Rectal smooth muscle tissue (tissue), 1 donor: Measurements from ENCODE around the gene SCRT2.

ENCODE experiments used
- H3K27ac ChIP-seq: one replicate; pipeline ENCODE4 v1.7.0; 2013; ENCODE audit warnings: low read depth, low read length, inconsistent platforms
- H3K27me3 ChIP-seq: one replicate; pipeline ENCODE4 v1.7.0; 2013; ENCODE audit warnings: low read length; ENCODE audit not compliant: control insufficient read depth, insufficient read depth
- H3K36me3 ChIP-seq: one replicate; pipeline ENCODE4 v1.7.0; 2013; ENCODE audit warnings: low read length; ENCODE audit not compliant: control insufficient read depth, insufficient read depth
- H3K4me1 ChIP-seq: one replicate; pipeline ENCODE4 v1.7.0; 2013; ENCODE audit warnings: low read length; ENCODE audit not compliant: control insufficient read depth, insufficient read depth
- H3K4me3 ChIP-seq: one replicate; pipeline ENCODE4 v1.7.0; 2013; ENCODE audit warnings: low read length
- H3K9ac ChIP-seq: one replicate; pipeline ENCODE4 v1.7.0; 2013; ENCODE audit warnings: low read length

SCRT2 gene

GRCh38 chr20:709991-710779 lies 34.6 kb upstream of the SCRT2 start:
- H3K36me3 ChIP-seq = no peaks in the 10 kb centered on the region
- H3K9ac ChIP-seq = no peak overlapping the region
- no peaks in the 10 kb centered on the region for H3K4me1 ChIP-seq
- H3K4me3 ChIP-seq = no peak overlapping the region
- H3K27ac ChIP-seq = no peak overlapping the region
- peaks cover 16% of the 10 kb centered on the region for H3K27me3 ChIP-seq

GRCh38 chr20:709423-709822 lies 33.8 kb upstream of the SCRT2 start:
- H3K36me3 ChIP-seq = no peaks in the 10 kb centered on the region
- H3K27me3 ChIP-seq = peaks cover 17% of the 10 kb centered on the region
- no peak overlapping the region for H3K27ac ChIP-seq
- no peak overlapping the region for H3K4me3 ChIP-seq
- no peak overlapping the region for H3K9ac ChIP-seq
- H3K4me1 ChIP-seq = no peaks in the 10 kb centered on the region

DNA sequence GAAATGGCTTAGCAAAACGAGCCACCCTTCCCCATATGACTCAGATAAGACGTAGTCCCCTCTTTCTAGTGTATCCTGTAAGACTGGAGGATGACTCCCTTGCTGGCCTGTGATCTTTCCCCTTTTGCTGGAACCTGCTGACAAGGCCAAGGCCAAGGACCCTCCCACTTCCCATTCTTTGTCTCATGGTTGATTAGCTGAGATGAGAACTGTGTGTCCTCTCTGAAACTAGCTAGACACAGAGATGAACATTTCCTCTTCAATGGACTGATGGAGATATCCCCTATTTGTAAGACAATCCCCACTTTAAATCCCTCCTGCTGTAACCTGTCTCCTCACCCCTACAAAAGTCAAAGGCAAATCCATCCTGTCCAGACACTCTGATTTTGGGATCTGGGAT lies 33.4 kb upstream of the SCRT2 start:
- Histone ChIP-seq H3K4me1 (no peaks in the 10 kb centered on the region), H3K4me3 (no peak overlapping the region), H3K36me3 (no peaks in the 10 kb centered on the region), H3K9ac (no peak overlapping the region), H3K27ac (no peak overlapping the region), H3K27me3 (peaks cover 17% of the 10 kb centered on the region)

DNA sequence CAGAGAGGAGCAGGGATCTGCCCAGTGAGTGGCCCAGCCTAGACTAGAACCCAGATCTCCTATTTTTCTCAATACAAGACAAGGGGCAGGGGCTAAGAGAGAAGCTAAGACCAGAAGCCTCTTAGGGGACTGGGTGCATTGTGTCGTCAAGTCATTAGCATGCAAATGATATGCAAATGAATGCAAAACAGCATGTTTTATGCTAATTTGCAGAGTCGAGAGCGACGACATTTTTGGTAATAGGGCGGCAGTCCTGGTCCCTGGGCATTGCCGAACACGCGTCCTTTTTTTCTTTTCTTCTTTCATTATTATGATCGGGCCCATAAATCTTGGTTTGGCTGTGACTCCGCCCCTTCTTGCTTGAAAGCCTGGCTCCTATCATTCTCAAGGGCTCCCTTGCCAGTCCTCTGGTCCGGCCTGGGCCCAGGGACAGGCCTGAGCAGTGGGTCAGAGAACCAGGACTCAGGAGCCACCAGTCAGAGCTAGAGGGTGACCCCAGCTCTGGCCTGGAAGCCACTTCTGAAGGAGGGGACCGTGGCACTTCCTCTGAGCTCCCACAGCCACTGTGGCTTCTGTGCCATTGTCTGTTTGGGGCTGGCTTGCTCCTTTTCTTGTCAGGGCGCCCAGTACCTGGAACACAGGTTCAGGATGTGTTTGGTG lies 32.0 kb upstream of the SCRT2 start:
- Histone ChIP-seq H3K4me3 (no peak overlapping the region), H3K27me3 (peaks cover 17% of the 10 kb centered on the region)

DNA sequence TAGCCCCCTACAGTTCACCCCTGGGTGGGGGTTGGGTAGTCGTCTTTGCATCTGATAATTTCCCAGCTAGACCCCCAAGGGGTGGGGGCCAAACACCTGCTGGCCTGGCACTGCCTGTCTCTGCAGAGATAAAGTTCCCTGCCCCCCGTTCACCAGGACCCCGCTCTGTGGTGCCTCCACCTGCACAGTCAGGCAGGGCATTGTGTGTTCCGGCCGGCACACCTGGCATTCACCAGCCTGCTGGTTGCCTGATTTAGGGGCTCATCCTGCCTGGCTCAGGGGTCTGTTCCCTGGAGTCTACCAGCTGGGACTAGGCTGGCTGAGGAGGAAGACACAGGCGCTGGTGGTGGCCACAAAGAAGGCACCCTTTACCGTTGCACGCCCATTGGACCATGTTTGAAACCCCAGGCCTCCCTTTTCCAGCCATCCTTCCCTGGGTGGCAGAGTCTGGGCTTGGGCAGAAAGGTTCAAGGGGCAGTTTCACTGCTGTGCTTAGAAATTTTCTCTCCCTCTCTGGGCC lies 30.8 kb upstream of the SCRT2 start:
- H3K36me3 ChIP-seq = no peaks in the 10 kb centered on the region
- no peak overlapping the region for H3K27ac ChIP-seq

More for the DNA sequence above, 32.0 kb upstream of the SCRT2 start:
- no peaks in the 10 kb centered on the region for H3K4me1 ChIP-seq
- no peak overlapping the region for H3K27ac ChIP-seq
- H3K36me3 ChIP-seq = no peaks in the 10 kb centered on the region
- no peak overlapping the region for H3K9ac ChIP-seq

DNA sequence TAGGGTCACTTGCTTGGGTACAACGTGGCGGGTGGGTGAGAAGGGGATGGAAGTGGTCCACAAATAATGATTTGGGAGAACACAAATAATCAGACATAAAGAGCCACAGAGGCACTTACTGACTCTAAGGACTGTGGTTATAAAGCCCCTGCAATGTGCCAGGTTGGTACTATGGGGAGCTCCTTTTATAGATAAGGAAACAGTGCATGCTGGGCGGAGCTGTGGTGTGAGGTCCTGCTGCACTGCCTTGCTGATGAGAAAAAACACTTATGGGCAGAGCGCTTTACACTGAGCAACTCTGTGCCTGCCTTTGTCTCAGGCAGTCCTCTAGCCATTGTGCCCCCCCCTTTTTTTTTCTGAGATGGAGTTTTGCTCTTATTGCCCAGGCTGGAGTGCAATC lies 29.1 kb upstream of the SCRT2 start:
- no peak overlapping the region for H3K4me3 ChIP-seq
- H3K9ac ChIP-seq = no peak overlapping the region
- no peaks in the 10 kb centered on the region for H3K36me3 ChIP-seq
- H3K4me1 ChIP-seq = no peaks in the 10 kb centered on the region
- H3K27ac ChIP-seq = no peak overlapping the region
- H3K27me3 ChIP-seq = peaks cover 14% of the 10 kb centered on the region

More for the DNA sequence above, 30.8 kb upstream of the SCRT2 start:
- H3K4me1 ChIP-seq = no peaks in the 10 kb centered on the region
- H3K4me3 ChIP-seq = no peak overlapping the region
- H3K9ac ChIP-seq = no peak overlapping the region
- H3K27me3 ChIP-seq = peaks cover 19% of the 10 kb centered on the region

GRCh38 chr20:703426-703825 lies 27.8 kb upstream of the SCRT2 start:
- Histone ChIP-seq H3K27ac (no peak overlapping the region), H3K36me3 (no peaks in the 10 kb centered on the region), H3K27me3 (peaks cover 10% of the 10 kb centered on the region), H3K9ac (no peak overlapping the region), H3K4me1 (no peaks in the 10 kb centered on the region), H3K4me3 (no peak overlapping the region)

- no peak overlapping the region for H3K4me3 ChIP-seq
- H3K27ac ChIP-seq = no peak overlapping the region
- H3K36me3 ChIP-seq = no peaks in the 10 kb centered on the region
- H3K9ac ChIP-seq = no peak overlapping the region
- peaks cover 10% of the 10 kb centered on the region for H3K27me3 ChIP-seq
- no peaks in the 10 kb centered on the region for H3K4me1 ChIP-seq
Measured at GRCh38 chr20:703006-703405, 27.4 kb upstream of the SCRT2 start.

DNA sequence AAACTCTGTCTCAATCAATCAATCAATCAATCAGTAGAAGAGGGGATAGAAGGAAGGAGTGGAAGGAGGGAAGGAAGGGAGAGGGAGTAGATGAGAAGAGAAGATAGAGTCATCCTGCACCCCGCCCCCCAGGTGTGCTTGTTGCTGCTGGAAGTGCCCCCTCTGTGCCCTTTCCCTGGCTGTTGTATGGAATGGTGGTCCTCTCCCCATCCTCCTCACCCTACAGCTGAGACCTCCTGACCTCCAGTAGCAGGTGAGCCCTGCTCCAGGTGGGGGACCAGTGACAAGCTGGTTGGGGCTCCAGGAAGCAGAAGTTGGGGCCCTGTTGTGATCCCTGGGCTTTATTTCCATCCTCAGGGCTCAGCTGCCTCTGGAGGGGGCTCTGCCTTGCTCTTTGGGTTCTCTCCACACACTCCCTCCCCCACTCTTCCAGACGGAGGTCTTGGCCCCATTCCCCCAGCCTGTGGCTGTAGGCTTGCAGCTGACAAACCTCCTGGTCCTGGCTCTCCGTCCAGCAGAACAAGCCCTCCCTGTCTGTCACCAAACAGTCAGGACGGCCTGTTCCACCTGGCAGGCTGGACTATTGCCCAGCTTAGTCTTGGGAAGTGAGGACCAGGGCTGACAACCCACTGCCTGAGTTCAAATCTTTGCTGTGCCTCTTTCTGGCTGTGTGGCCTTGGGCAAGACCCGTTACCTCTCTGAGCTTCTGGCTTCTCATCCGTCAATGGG lies 26.0 kb upstream of the SCRT2 start:
- Histone ChIP-seq H3K27ac (no peak overlapping the region), H3K36me3 (no peaks in the 10 kb centered on the region), H3K4me3 (no peak overlapping the region), H3K9ac (no peak overlapping the region), H3K27me3 (peaks cover 7% of the 10 kb centered on the region), H3K4me1 (no peaks in the 10 kb centered on the region)

DNA sequence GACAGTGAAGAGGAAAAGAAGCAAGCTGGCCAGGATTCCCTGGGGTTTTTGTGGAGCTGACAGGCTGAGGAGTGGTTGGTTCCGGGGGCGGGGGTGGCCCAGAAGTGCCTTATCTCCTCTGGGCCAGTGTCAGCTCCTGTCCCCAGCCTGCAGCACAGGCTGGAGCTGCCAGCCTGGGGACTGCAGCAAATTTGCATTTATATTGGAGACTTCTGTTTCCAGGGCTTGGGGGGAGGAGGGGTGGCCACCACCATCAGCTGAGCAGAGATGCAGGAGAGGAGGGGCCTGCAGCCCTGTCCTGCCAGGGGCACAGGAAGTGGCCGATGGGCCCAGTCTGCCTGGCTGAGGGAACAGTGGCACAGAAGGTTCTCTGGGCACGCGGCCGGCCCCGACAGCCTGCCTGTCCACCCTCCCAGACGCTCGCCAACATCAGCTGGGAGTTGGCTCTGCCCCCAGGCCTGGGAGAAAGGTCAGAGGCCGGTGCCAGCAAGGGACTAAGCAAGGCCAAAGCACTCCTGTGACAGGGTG lies 24.3 kb upstream of the SCRT2 start:
- H3K27me3 ChIP-seq = peaks cover 2% of the 10 kb centered on the region
- H3K36me3 ChIP-seq = no peaks in the 10 kb centered on the region
- H3K4me3 ChIP-seq = no peak overlapping the region
- no peak overlapping the region for H3K27ac ChIP-seq
- no peaks in the 10 kb centered on the region for H3K4me1 ChIP-seq
- H3K9ac ChIP-seq = no peak overlapping the region

GRCh38 chr20:699342-699741 lies 23.7 kb upstream of the SCRT2 start:
- H3K9ac ChIP-seq = no peak overlapping the region

DNA sequence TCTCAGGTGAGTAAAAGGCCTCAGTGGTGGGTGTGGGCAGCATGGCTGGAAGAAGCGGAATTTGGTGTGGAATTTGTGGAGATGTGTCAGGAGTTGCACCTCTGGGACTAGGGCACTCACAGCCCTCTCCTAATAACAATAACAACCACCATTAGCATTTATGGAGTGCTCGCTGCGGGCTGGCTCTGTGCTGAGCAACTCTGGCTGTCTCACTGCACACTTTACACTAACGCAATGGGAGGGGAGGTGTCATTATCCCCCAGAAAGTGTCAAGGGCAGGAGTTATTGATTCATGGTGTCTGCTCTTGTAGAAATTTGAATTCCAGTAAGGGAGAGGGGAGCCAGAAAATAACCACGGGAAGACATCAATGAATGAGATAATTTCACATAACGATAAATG lies 22.7 kb upstream of the SCRT2 start:
- Histone ChIP-seq H3K27me3 (peaks cover 2% of the 10 kb centered on the region), H3K27ac (no peak overlapping the region), H3K36me3 (no peaks in the 10 kb centered on the region), H3K4me1 (no peaks in the 10 kb centered on the region), H3K9ac (no peak overlapping the region), H3K4me3 (no peak overlapping the region)

More at GRCh38 chr20:699342-699741, 23.7 kb upstream of the SCRT2 start:
- Histone ChIP-seq H3K4me1 (no peaks in the 10 kb centered on the region), H3K4me3 (no peak overlapping the region), H3K27ac (no peak overlapping the region), H3K36me3 (no peaks in the 10 kb centered on the region), H3K27me3 (peaks cover 2% of the 10 kb centered on the region)
